CD4-positive, alpha-beta T cell (primary cell): ENCODE measurements around the gene NR1D1. TPM values are rescaled to one million over a fixed set of nuclear protein-coding genes. Genes with fewer than 3 reads are reported as not detected.

Experiments
- ATAC-seq: fragments of 200-7000 bp; cut with Tn5 transposase; one replicate; pipeline ENCODE4 v1.10.0; 2022; ENCODE audit warnings: mild to moderate bottlenecking; ENCODE audit not compliant: poor library complexity
- CTCF ChIA-PET: fragments of 350-600 bp; sonication (Branson Sonifier 250); formaldehyde crosslinking; loops from one replicate; lab custom pipeline; 2021; ENCODE audit warnings: antibody characterized with exemption, inconsistent platforms; lab: Charles Lee
- POLR2A ChIA-PET: fragments of 350-600 bp; sonication (Branson Sonifier 250); formaldehyde crosslinking; loops from one replicate; lab custom pipeline; 2021; ENCODE audit warnings: antibody characterized with exemption, inconsistent platforms; lab: Charles Lee
- DNase-seq, 14 experiments: peaks; one replicate each; pipeline ENCODE4 v3.0.0-alpha.2; 2013 to 2020; ENCODE audit warnings: mixed read lengths in 2 of 14
- H3K27ac ChIP-seq, 2 donors: one replicate each; pipeline versions ENCODE4 v1.5.1 to v1.7.0; 2013; ENCODE audit warnings: low read length in 2 of 2, low read depth in 1 of 2, mild to moderate bottlenecking in 1 of 2
- H3K27me3 ChIP-seq, 2 experiments: 1 replicate in 1 of 2; 2 replicates in 1 of 2; pipeline versions ENCODE4 v1.6.1 to v1.7.0; 2013; ENCODE audit warnings: low read length in 2 of 2, control low read depth in 1 of 2, mild to moderate bottlenecking in 1 of 2, moderate library complexity in 1 of 2; ENCODE audit not compliant: insufficient read depth in 2 of 2, control insufficient read depth in 1 of 2
- H3K36me3 ChIP-seq: one replicate; pipeline ENCODE4 v1.6.1; 2013; ENCODE audit warnings: low read length, control low read depth; ENCODE audit not compliant: insufficient read depth
- H3K4me1 ChIP-seq: one replicate; pipeline ENCODE4 v1.6.1; 2013; ENCODE audit warnings: low read length, control low read depth; ENCODE audit not compliant: insufficient read depth
- H3K4me3 ChIP-seq: one replicate; pipeline ENCODE4 v1.5.1; 2013; ENCODE audit warnings: mild to moderate bottlenecking, low read length, moderate library complexity
- H3K9me3 ChIP-seq, 2 experiments: 1 replicate in 1 of 2; 2 replicates in 1 of 2; pipeline versions ENCODE4 v1.6.1 to v1.7.0; 2013; ENCODE audit warnings: low read length in 2 of 2, mild to moderate bottlenecking in 2 of 2, control low read depth in 1 of 2, moderate library complexity in 1 of 2; ENCODE audit not compliant: control insufficient read depth in 1 of 2, insufficient read depth in 1 of 2
- H3K27ac Mint-ChIP-seq: one replicate; pipeline ENCODE4 v1.8.0; 2020; ENCODE audit warnings: mixed read lengths
- H3K27me3 Mint-ChIP-seq: one replicate; pipeline ENCODE4 v1.8.0; 2021; ENCODE audit warnings: mixed read lengths
- H3K36me3 Mint-ChIP-seq: one replicate; pipeline ENCODE4 v1.8.0; 2021; ENCODE audit warnings: low read depth, mixed read lengths
- H3K4me1 Mint-ChIP-seq: one replicate; pipeline ENCODE4 v1.8.0; 2021; ENCODE audit warnings: low read depth, mixed read lengths
- H3K4me3 Mint-ChIP-seq: one replicate; pipeline ENCODE4 v1.8.0; 2020; ENCODE audit warnings: mild to moderate bottlenecking, mixed read lengths
- H3K9me3 Mint-ChIP-seq: one replicate; pipeline ENCODE4 v1.8.0; 2020; ENCODE audit warnings: mixed read lengths
- intact Hi-C, 2 experiments: fragments of 100-400 bp; cut with DNase I in 1 of 2; cut with micrococcal nuclease in 1 of 2; formaldehyde crosslinking; loops; one replicate each; pipeline versions ENCODE4 v1.15.1 to v1.9.0; 2023 to 2025; cut with DNase I, micrococcal nuclease
- total RNA-seq, 174 experiments: library from RNA in 2 of 174; stranded (reverse) in 2 of 174; gene quantifications; one replicate each; pipeline ENCODE4 v1.2.3 and lab custom pipeline; 2021 to 2026
- TF ChIP-seq, protein P1 (sequence below): fragments of 200-600 bp; IDR thresholded peaks from one replicate; pipeline ENCODE4 v1.8.0; 2022; ENCODE audit warnings: antibody characterized with exemption, mild to moderate bottlenecking

NR1D1 gene
- total RNA-seq, 2 experiments from 2014 or later, result 29.6 to 34.1 TPM

DNA sequence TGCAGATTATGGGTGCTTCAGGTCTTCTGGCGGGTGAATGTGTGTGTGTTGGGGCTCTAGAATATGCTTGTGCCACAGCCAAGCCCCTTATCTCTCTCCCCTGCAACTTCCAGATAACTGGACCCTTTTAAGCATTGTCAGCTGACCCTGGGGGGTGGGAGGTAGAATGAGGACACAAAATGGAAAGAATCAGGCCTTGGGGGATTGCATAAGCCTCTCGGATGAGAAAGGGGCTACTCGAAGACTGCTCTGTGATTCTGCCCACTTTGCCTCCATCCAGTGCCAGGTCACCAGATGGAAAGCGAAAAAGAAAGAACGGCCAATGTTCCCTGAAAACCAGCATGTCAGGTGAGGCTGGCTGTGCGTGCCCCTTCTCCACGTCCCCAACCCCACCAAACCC, 23.8 kb downstream of the NR1D1 start:
- Histone ChIP-seq H3K36me3 (peaks cover 48% of the 10 kb centered on the region), H3K4me1 (peaks cover 35% of the 10 kb centered on the region), H3K9me3 (no peaks in the 10 kb centered on the region), H3K4me3 (no peak overlapping the region), H3K27me3 (no peaks in the 10 kb centered on the region), H3K27ac (no peak overlapping the region)
- no peak for ATAC-seq
- Mint-ChIP-seq H3K27ac (no peak overlapping the region), H3K36me3 (peaks cover 47% of the 10 kb centered on the region), H3K9me3 (no peaks in the 10 kb centered on the region), H3K27me3 (no peaks in the 10 kb centered on the region), H3K4me1 (peaks cover 38% of the 10 kb centered on the region), H3K4me3 (no peak overlapping the region)
- no peak for DNase-seq
- ChIA-PET CTCF (interaction anchor here (1.1 to 2.8 kb wide), 6 partner anchors 9 to 75 kb away, joined by 3 to 49 read pairs (median 15); partner anchors contain the start of genes NR1D1 and THRA), POLR2A (interaction anchor here (2.9 to 4.4 kb wide), 2 partner anchors 18 to 22 kb away, joined by 14 to 46 read pairs; partner anchors contain the start of gene NR1D1)
- TF ChIP-seq, protein P1, sequence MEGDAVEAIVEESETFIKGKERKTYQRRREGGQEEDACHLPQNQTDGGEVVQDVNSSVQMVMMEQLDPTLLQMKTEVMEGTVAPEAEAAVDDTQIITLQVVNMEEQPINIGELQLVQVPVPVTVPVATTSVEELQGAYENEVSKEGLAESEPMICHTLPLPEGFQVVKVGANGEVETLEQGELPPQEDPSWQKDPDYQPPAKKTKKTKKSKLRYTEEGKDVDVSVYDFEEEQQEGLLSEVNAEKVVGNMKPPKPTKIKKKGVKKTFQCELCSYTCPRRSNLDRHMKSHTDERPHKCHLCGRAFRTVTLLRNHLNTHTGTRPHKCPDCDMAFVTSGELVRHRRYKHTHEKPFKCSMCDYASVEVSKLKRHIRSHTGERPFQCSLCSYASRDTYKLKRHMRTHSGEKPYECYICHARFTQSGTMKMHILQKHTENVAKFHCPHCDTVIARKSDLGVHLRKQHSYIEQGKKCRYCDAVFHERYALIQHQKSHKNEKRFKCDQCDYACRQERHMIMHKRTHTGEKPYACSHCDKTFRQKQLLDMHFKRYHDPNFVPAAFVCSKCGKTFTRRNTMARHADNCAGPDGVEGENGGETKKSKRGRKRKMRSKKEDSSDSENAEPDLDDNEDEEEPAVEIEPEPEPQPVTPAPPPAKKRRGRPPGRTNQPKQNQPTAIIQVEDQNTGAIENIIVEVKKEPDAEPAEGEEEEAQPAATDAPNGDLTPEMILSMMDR, result no peak
- intact Hi-C loops, result no loop called here

DNA sequence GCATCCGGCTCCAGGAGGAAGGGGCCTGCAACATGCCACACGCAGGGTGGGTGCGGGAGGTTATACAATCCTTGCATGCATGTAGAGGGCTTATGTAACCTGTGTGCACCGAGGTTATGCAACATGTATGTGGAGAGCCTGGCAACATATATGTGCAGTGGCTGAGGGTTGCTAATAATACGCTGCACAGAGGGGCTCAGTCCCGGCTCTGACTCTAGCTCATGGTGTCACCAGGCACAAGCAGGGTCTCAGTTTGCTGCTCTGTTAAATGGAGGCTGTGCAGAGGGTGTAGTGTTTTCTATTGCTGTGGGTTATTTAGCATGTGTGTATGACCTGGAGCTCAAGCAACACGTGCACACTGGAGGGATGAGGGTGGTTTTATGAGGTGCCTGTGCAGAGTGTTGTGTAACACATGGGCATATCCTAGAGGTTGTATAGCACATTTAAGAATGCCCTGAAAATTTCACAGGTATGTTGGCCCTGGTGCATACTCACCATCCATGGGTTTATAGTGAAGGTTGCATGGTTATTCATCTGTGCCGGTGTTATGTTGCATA, 24.4 kb downstream of the NR1D1 start:
- Mint-ChIP-seq H3K9me3 (no peaks in the 10 kb centered on the region), H3K27me3 (no peaks in the 10 kb centered on the region), H3K4me3 (no peak overlapping the region), H3K4me1 (peaks cover 43% of the 10 kb centered on the region), H3K27ac (peak overlapping the region; percentile 10), H3K36me3 (peaks cover 42% of the 10 kb centered on the region)
- Histone ChIP-seq H3K9me3 (no peaks in the 10 kb centered on the region), H3K27ac (no peak overlapping the region), H3K4me1 (peaks cover 40% of the 10 kb centered on the region), H3K36me3 (peaks cover 48% of the 10 kb centered on the region), H3K27me3 (no peaks in the 10 kb centered on the region), H3K4me3 (no peak overlapping the region)
- intact Hi-C loops, result loop anchor here (1.0 kb wide), 1 partner anchor 14 kb away; the partner anchor contains the start of gene THRA (in 2 of the 2)
- ChIA-PET POLR2A (interaction anchor here (0.8 to 4.4 kb wide), 11 partner anchors 12 to 95 kb away, joined by 3 to 46 read pairs (median 8); partner anchors contain the start of genes CASC3, MED24, NR1D1 and THRA), CTCF (interaction anchor here (0.5 to 2.8 kb wide), 22 partner anchors 9 to 242 kb away, joined by 3 to 49 read pairs (median 5); partner anchors contain the start of genes MED24, NR1D1 and THRA)
- no peak for ATAC-seq
- TF ChIP-seq, protein P1, result no peak
- DNase-seq, result no peak

DNA sequence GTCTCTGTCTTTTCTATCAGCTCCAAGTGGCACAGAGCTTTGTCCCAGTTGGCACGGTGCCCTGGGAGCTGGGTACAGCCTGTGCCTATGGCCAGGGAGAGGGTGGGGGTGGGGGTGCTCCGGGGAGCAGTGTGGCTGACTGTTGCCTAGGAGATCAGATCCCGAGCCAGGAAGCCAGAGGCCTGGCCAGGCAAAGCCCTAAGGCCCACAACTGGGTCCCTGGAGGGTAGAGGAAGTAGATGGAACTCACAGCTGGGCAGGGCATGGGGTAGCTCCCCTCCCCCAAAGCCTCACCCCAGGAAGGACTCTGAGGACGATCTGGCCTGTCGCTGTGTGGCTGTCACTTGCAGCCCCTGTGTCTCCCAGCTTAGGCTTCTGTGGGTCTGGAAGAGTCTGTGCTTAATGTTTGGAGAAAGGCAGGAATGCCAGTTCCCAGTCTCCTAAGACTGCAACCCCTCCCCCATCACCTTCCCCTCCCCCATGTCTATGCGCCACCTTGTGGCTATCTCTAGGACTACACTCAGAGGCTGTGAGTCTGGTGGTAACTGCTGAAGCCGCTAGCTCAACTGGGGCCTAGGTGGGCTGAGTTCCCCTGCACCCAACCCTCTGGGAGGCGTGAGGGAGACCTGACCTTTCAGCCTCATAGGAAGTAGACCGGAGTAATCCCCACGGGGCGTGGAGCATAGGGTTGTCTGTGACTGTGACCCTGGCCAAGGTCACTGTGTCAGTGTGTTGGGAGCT, 25.0 kb downstream of the NR1D1 start:
- ChIA-PET POLR2A (interaction anchor here (0.8 to 4.4 kb wide), 11 partner anchors 12 to 94 kb away, joined by 3 to 46 read pairs (median 8); partner anchors contain the start of genes CASC3, MED24, NR1D1 and THRA), CTCF (interaction anchor here (0.5 to 2.8 kb wide), 22 partner anchors 10 to 242 kb away, joined by 3 to 49 read pairs (median 5); partner anchors contain the start of genes MED24, NR1D1 and THRA)
- Mint-ChIP-seq H3K36me3 (peaks cover 39% of the 10 kb centered on the region), H3K9me3 (no peaks in the 10 kb centered on the region), H3K4me3 (no peak overlapping the region), H3K4me1 (peaks cover 50% of the 10 kb centered on the region), H3K27ac (peak overlapping the region; percentile 10), H3K27me3 (no peaks in the 10 kb centered on the region)
- intact Hi-C loops, result loop anchor here (1.0 kb wide), 1 partner anchor 13 kb away; the partner anchor contains the start of gene THRA (in 2 of the 2)
- Histone ChIP-seq H3K36me3 (peaks cover 48% of the 10 kb centered on the region), H3K9me3 (no peaks in the 10 kb centered on the region), H3K27me3 (no peaks in the 10 kb centered on the region), H3K4me1 (peaks cover 47% of the 10 kb centered on the region), H3K4me3 (no peak overlapping the region), H3K27ac (no peak overlapping the region)
- DNase-seq (peak; percentile 58 to 82 (median 66)), ATAC-seq (peak; percentile 91)
- TF ChIP-seq, protein P1, result peak; percentile 89
